Activated naive CD4-positive, alpha-beta T cell treated with anti-CD3 and anti-CD28 coated beads, Interleukin-2, amount 10 ng/mL, durations not matched to agents 7 days and 5 days (primary cell): ENCODE measurements around the gene FOXD4.
A peak's percentile ranks its signal among the peaks of the same experiment; 100 is the strongest.
"Not testable (repeated sequence)": the region's sequence is repeated elsewhere in the genome, so short reads cannot be mapped to it uniquely, and the experiment has no call there.

Experiments
- CTCF ChIA-PET: fragments of 350-600 bp; sonication (Branson Sonifier 250); formaldehyde crosslinking; loops from one replicate; lab custom pipeline; 2021; ENCODE audit warnings: antibody characterized with exemption; lab: Charles Lee
- DNase-seq: peaks from one replicate; pipeline ENCODE4 v3.0.0-alpha.2; 2020
- H3K27ac Mint-ChIP-seq: one replicate; pipeline ENCODE4 v1.8.0; 2021; ENCODE audit warnings: mild to moderate bottlenecking, moderate library complexity, mixed read lengths
- H3K27me3 Mint-ChIP-seq: one replicate; pipeline ENCODE4 v1.8.0; 2021; ENCODE audit warnings: mild to moderate bottlenecking, mixed read lengths
- H3K36me3 Mint-ChIP-seq: one replicate; pipeline ENCODE4 v1.8.0; 2021; ENCODE audit warnings: mixed read lengths
- H3K4me1 Mint-ChIP-seq: one replicate; pipeline ENCODE4 v1.8.0; 2021; ENCODE audit warnings: mixed read lengths
- H3K4me3 Mint-ChIP-seq: one replicate; pipeline ENCODE4 v1.8.0; 2021; ENCODE audit warnings: mild to moderate bottlenecking, moderate library complexity, mixed read lengths
- H3K9me3 Mint-ChIP-seq: one replicate; pipeline ENCODE4 v1.8.0; 2021; ENCODE audit warnings: mixed read lengths

FOXD4 gene

GRCh38 chr9:108742-109495 is 9.3 kb downstream of the FOXD4 start:
- peaks cover 57% of the 10 kb centered on the region for H3K27me3 Mint-ChIP-seq
- H3K36me3 Mint-ChIP-seq, result not testable (repeated sequence)

GRCh38 chr9:105991-106390 is 12.2 kb downstream of the FOXD4 start:
- CTCF ChIA-PET, H3K9me3 Mint-ChIP-seq, H3K4me1 Mint-ChIP-seq, H3K27ac Mint-ChIP-seq, DNase-seq, H3K36me3 Mint-ChIP-seq, H3K4me3 Mint-ChIP-seq: not testable (repeated sequence)
- peaks cover 42% of the 10 kb centered on the region for H3K27me3 Mint-ChIP-seq

More at GRCh38 chr9:108742-109495, 9.3 kb downstream of the FOXD4 start:
- H3K9me3 Mint-ChIP-seq, H3K4me3 Mint-ChIP-seq, DNase-seq, H3K4me1 Mint-ChIP-seq, H3K27ac Mint-ChIP-seq, CTCF ChIA-PET: not testable (repeated sequence)

- H3K9me3 Mint-ChIP-seq, H3K36me3 Mint-ChIP-seq, DNase-seq, H3K4me1 Mint-ChIP-seq, H3K4me3 Mint-ChIP-seq, CTCF ChIA-PET, H3K27ac Mint-ChIP-seq: not testable (repeated sequence)
- peaks cover 17% of the 10 kb centered on the region for H3K27me3 Mint-ChIP-seq
These were observed 17.8 kb downstream of the FOXD4 start for GRCh38 chr9:100430-100829.

DNA sequence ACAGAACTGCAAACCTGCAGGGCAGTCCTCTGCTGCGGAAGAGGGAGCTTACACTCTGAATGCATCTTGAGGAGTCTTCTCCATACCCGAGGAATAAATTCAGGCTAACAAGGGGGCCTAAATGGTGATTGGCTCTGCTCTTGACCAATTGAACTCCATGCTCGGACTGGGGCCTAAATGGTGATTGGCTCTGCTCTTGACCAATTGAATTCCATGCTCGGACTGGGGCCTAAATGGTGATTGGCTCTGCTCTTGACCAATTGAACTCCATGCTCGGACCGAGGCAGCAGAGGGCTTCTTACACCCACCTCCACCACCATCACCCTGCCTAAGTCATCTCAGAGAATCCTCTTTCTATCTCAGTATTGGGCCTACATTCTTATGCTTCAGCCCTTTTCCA is 18.4 kb downstream of the FOXD4 start:
- H3K4me3 Mint-ChIP-seq, H3K9me3 Mint-ChIP-seq, DNase-seq, CTCF ChIA-PET, H3K36me3 Mint-ChIP-seq, H3K4me1 Mint-ChIP-seq, H3K27ac Mint-ChIP-seq: not testable (repeated sequence)
- H3K27me3 Mint-ChIP-seq, result peaks cover 19% of the 10 kb centered on the region

DNA sequence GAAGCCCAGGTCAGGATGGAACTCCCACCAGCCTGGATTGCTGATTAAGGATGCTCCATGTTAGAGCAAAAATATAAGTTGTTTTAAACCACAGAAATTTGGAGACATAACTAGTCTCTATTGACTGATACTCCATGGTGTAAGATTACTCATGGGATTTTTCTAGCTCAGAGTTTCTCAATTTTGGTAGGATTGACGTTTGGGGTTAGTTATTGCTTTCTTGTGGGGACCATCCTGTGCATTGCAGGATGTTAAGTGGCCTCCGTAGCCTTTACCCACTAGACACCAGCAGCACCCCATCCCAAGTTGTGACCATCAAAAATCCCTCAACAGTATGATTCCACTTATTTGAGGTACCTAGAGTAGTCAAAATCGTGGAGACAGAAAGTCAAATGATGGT is 19.4 kb downstream of the FOXD4 start:
- H3K27me3 Mint-ChIP-seq, result peaks cover 14% of the 10 kb centered on the region
- H3K9me3 Mint-ChIP-seq, H3K4me3 Mint-ChIP-seq, CTCF ChIA-PET, H3K4me1 Mint-ChIP-seq, H3K36me3 Mint-ChIP-seq, DNase-seq, H3K27ac Mint-ChIP-seq: not testable (repeated sequence)

DNA sequence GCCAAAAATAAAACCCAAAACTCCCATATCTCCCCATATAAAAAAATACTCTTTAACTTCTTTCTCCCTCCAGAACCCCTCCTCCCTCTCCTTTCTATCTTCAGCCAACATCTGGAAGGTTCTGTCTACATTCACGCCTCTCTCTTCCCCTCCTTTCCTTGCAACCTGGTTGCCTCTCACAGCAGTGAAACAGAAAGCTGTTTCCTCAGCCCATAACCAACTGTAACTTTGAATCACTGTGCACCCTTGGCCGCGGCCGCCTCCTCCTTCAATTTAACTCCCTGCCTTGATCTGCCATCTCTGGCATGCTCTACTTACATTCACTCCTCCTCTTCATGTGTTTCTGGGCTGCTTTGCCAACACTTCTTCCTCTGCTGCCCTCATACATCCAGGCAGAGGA is 23.2 kb downstream of the FOXD4 start:
- H3K36me3 Mint-ChIP-seq, H3K4me1 Mint-ChIP-seq, H3K9me3 Mint-ChIP-seq, H3K4me3 Mint-ChIP-seq, H3K27ac Mint-ChIP-seq, CTCF ChIA-PET: not testable (repeated sequence)
- H3K27me3 Mint-ChIP-seq, result peaks cover 12% of the 10 kb centered on the region
- peak; percentile 39 for DNase-seq

DNA sequence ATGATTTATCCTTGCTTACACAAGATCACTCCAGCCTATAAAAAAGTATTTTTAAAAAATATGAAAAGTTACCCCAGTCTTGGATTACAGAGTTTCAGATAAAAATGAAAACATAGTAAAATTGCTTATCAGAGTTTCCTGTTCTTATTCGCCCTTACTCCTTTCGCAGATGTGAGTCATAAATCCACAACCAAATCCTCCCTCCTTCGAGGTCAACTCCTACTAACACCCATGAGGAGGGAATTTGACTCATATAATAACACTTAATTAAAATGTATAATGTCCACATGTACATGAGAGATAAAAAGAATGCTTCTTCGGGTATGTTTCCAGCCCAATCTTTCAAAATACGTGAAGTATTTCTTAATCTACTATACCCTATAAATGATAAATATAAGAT is 23.9 kb downstream of the FOXD4 start:
- H3K9me3 Mint-ChIP-seq, H3K36me3 Mint-ChIP-seq, H3K27ac Mint-ChIP-seq, CTCF ChIA-PET, H3K4me3 Mint-ChIP-seq, H3K4me1 Mint-ChIP-seq, DNase-seq: not testable (repeated sequence)
- H3K27me3 Mint-ChIP-seq, result peaks cover 12% of the 10 kb centered on the region

DNA sequence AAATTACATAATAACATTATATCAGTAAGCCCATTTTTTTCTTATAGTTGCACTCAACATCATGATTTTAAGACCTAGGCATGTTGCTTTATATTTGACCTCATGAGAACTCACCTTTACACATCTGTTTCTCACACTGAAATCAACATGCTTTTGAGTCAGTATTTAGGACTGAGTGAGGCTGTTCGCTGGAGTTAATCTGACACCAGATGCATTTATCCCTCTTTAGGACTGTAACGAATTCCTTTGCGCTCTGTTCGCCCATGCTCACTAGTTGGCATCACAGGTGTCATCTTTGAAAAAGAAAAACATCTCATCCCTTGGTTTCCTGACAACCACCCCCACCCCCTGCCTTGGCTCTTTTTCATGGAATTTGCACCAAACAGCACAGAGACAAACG is 24.3 kb downstream of the FOXD4 start:
- CTCF ChIA-PET, H3K9me3 Mint-ChIP-seq, DNase-seq, H3K4me3 Mint-ChIP-seq, H3K36me3 Mint-ChIP-seq, H3K4me1 Mint-ChIP-seq, H3K27ac Mint-ChIP-seq: not testable (repeated sequence)
- peaks cover 12% of the 10 kb centered on the region for H3K27me3 Mint-ChIP-seq

DNA sequence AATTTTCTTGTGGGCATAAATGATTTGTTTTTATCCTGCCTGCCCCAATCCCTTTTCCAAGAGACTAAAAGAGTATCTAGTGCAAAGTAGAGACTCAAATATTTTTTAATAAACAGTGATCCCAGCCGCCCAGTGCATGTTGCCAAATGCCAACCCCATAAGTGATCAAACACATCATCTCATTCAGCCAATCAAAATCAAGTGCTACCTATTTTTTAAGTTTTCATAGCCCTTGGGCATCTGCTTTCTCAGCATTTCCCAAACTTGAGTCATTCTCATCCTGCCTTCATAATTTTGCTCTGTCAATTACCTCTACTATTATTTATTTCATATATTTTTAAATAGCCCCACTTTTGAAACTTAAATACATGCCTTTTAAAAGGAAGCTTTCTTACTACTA is 27.4 kb downstream of the FOXD4 start:
- CTCF ChIA-PET, H3K27ac Mint-ChIP-seq, DNase-seq, H3K9me3 Mint-ChIP-seq, H3K4me3 Mint-ChIP-seq, H3K36me3 Mint-ChIP-seq: not testable (repeated sequence)
- Mint-ChIP-seq H3K27me3 (peaks cover 12% of the 10 kb centered on the region), H3K4me1 (peaks cover 11% of the 10 kb centered on the region)

GRCh38 chr9:88396-89037 is 29.7 kb downstream of the FOXD4 start:
- DNase-seq, H3K27ac Mint-ChIP-seq, H3K4me1 Mint-ChIP-seq, CTCF ChIA-PET, H3K9me3 Mint-ChIP-seq, H3K27me3 Mint-ChIP-seq, H3K4me3 Mint-ChIP-seq, H3K36me3 Mint-ChIP-seq: not testable (repeated sequence)

DNA sequence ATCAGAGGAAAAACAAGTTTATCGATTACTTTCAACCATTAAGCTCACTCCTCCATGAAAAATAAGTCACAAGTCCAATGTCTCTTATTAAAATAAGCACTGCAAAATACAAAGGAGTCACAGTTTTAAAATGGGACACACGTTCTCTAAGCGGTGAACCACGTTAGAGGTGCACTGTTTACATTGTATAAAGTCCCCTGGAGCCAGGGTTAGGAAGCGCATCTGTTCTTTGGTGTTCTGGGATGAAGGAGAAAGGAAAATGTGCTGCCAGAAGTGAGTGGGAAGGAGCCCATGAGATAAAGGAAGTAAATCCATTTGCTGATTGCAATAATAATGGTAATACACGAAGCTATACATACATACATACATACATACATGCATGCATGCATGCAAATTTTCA is 30.4 kb downstream of the FOXD4 start:
- H3K27me3 Mint-ChIP-seq, H3K9me3 Mint-ChIP-seq, DNase-seq, CTCF ChIA-PET, H3K36me3 Mint-ChIP-seq, H3K4me1 Mint-ChIP-seq, H3K4me3 Mint-ChIP-seq, H3K27ac Mint-ChIP-seq: not testable (repeated sequence)

- DNase-seq, CTCF ChIA-PET, H3K36me3 Mint-ChIP-seq, H3K4me1 Mint-ChIP-seq, H3K9me3 Mint-ChIP-seq, H3K27me3 Mint-ChIP-seq, H3K4me3 Mint-ChIP-seq, H3K27ac Mint-ChIP-seq: not testable (repeated sequence)
These were observed 31.1 kb downstream of the FOXD4 start for GRCh38 chr9:87105-87504.

GRCh38 chr9:86697-87096 is 31.5 kb downstream of the FOXD4 start:
- H3K9me3 Mint-ChIP-seq, result not testable (repeated sequence)

GRCh38 chr9:82932-83689 is 35.1 kb downstream of the FOXD4 start:
- H3K36me3 Mint-ChIP-seq, H3K9me3 Mint-ChIP-seq, H3K4me1 Mint-ChIP-seq, DNase-seq, CTCF ChIA-PET, H3K4me3 Mint-ChIP-seq, H3K27ac Mint-ChIP-seq: not testable (repeated sequence)
- H3K27me3 Mint-ChIP-seq, result peaks cover 15% of the 10 kb centered on the region

More at GRCh38 chr9:86697-87096, 31.5 kb downstream of the FOXD4 start:
- CTCF ChIA-PET, H3K4me3 Mint-ChIP-seq, H3K27ac Mint-ChIP-seq, DNase-seq, H3K27me3 Mint-ChIP-seq, H3K36me3 Mint-ChIP-seq, H3K4me1 Mint-ChIP-seq: not testable (repeated sequence)

GRCh38 chr9:78333-78732 is 39.9 kb downstream of the FOXD4 start:
- not testable (repeated sequence) for H3K4me3 Mint-ChIP-seq, H3K36me3 Mint-ChIP-seq, H3K27ac Mint-ChIP-seq

More at GRCh38 chr9:78333-78732, 39.9 kb downstream of the FOXD4 start:
- H3K9me3 Mint-ChIP-seq, DNase-seq, CTCF ChIA-PET, H3K4me1 Mint-ChIP-seq: not testable (repeated sequence)
- peaks cover 35% of the 10 kb centered on the region for H3K27me3 Mint-ChIP-seq
